Activated T-cell treated with anti-CD3 and anti-CD28 coated beads, Interleukin-2, amount 50 U/mL, for 72 hours (primary cell): ENCODE data around the gene BACE1-AS. TPM values are rescaled to one million over a fixed set of nuclear protein-coding genes. Genes with fewer than 3 reads are reported as not detected.
"Not testable (repeated sequence)": the region's sequence is repeated elsewhere in the genome, so short reads cannot be mapped to it uniquely, and the experiment has no call there.

Source experiments
- ATAC-seq, 2 donors: fragments of 150-1000 bp; cut with Tn5 transposase; replicated peaks in 1 of 2; 2 replicates each; pipeline ENCODE4 v1.10.0; 2021; ENCODE audit warnings: moderate library complexity in 2 of 2, mild to moderate bottlenecking in 1 of 2
- DNase-seq, 2 donors: peaks; one replicate each; pipeline ENCODE4 v3.0.0; 2021 to 2022; ENCODE audit warnings: mixed read lengths in 1 of 2
- H3K27ac Mint-ChIP-seq: one replicate; pipeline ENCODE4 v1.8.0; 2022; ENCODE audit warnings: mild to moderate bottlenecking, moderate library complexity, mixed read lengths
- H3K27me3 Mint-ChIP-seq: one replicate; pipeline ENCODE4 v1.8.0; 2022; ENCODE audit warnings: low read depth, mixed read lengths
- H3K36me3 Mint-ChIP-seq, 2 donors: one replicate each; pipeline ENCODE4 v1.8.0; 2022; ENCODE audit warnings: mixed read lengths in 2 of 2, mild to moderate bottlenecking in 1 of 2; ENCODE audit not compliant: insufficient read depth in 2 of 2
- H3K4me1 Mint-ChIP-seq: one replicate; pipeline ENCODE4 v1.8.0; 2022; ENCODE audit warnings: low read depth, mixed read lengths
- H3K4me3 Mint-ChIP-seq, 2 donors: one replicate each; pipeline ENCODE4 v1.8.0; 2022; ENCODE audit warnings: mild to moderate bottlenecking in 2 of 2, mixed read lengths in 2 of 2, moderate library complexity in 2 of 2
- H3K9me3 Mint-ChIP-seq, 2 donors: one replicate each; pipeline ENCODE4 v1.8.0; 2022; ENCODE audit warnings: mixed read lengths in 2 of 2
- total RNA-seq, 2 donors: library from RNA; stranded (reverse); gene quantifications; one replicate each; pipeline ENCODE4 v1.2.3, GENCODE V29; 2022

BACE1-AS gene
- 1 to 10 TPM; 9.6 to 9.9 TPM for total RNA-seq

DNA sequence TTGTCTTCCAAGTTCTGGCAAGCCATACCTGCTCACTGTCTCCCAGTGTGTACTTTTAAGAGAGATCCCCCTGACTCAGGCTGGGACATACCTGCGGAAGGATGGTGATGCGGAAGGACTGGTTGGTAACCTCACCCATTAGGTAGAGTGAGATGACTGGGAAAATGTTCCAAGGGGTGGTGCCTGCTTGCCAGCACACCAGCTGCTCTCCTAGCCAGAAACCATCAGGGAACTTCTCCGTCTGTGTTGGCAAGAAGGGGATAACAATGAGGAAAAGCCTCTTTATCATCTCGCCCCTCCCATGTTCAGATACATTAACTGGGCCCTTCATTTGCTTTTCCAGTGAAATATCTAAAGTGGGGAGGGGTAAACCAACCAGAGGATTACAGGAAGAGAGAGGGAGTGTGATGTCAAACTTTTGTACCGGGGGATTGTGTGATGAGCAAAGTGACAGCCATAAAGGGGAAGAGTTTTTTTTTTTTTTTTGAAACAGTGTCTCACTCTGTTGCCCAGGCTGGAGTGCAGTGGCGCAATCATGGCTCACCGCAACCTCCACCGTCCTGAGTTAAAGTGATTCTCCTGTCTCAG lies at the start of gene BACE1-AS:
Gene BACE1-AS, plus strand, starts transcription at position 538 of the 588 bp plus-strand sequence.
- H3K36me3 Mint-ChIP-seq = peaks cover 0 to 2% of the 10 kb centered on the region in 2 donors
- H3K4me3 Mint-ChIP-seq = no peak within 1 kb of the TSS
- no peaks in the 10 kb centered on the region for H3K27me3 Mint-ChIP-seq
- DNase-seq = no peak
- no peaks in the 10 kb centered on the region for H3K4me1 Mint-ChIP-seq
- no peak within 1 kb of the TSS for H3K27ac Mint-ChIP-seq
- H3K9me3 Mint-ChIP-seq = no peaks in the 10 kb centered on the region
- ATAC-seq = no peak

DNA sequence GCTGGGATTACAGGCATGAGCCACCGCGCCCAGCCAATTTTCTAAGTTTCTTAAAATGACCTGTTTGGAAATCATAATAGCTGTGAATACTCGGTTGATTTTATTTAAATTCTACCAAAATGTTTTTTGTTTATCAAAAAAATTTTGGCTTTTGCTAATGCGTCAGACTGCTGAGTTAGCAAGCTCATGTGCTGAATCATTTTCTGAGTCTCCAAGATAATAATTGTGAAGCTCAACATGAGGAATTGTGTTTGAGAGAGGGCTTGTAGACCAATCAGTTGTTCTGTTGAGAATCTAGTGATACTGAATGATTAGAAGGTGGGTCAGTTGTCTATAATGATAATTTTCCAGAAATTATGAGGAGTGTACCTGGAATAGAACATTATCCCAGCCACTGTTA lies 42.8 kb upstream of the BACE1-AS start:
- no peak overlapping the region for H3K27ac Mint-ChIP-seq
- peaks cover 2 to 17% of the 10 kb centered on the region in 2 donors for H3K36me3 Mint-ChIP-seq
- no peaks in the 10 kb centered on the region for H3K27me3 Mint-ChIP-seq
- DNase-seq = no peak
- no peaks in the 10 kb centered on the region for H3K9me3 Mint-ChIP-seq
- no peak for ATAC-seq
- no peak overlapping the region for H3K4me3 Mint-ChIP-seq
- no peaks in the 10 kb centered on the region for H3K4me1 Mint-ChIP-seq

DNA sequence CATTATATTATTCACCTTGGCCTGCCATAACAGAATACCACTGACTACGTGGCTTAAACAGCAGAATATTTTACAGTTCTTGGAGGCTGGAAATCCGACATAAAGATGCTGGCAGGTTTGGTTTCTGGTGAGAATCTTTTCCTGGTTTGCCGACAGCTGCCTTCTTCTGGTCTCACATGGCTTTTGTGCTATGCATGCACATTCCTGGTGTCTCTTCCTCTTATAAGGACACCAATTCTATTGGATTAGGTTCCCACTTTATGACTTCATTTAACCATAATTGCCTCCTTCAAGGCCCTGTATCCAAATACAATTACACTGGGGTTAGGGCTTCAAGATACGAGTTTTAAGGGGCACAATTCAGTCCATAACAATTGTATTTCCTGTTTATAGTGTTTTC lies 41.6 kb upstream of the BACE1-AS start:
- H3K4me1 Mint-ChIP-seq = no peaks in the 10 kb centered on the region
- H3K36me3 Mint-ChIP-seq = peaks cover 0 to 17% of the 10 kb centered on the region in 2 donors
- H3K4me3 Mint-ChIP-seq = no peak overlapping the region
- DNase-seq (no peak), ATAC-seq (no peak)
- H3K9me3 Mint-ChIP-seq = no peaks in the 10 kb centered on the region
- no peaks in the 10 kb centered on the region for H3K27me3 Mint-ChIP-seq
- no peak overlapping the region for H3K27ac Mint-ChIP-seq

DNA sequence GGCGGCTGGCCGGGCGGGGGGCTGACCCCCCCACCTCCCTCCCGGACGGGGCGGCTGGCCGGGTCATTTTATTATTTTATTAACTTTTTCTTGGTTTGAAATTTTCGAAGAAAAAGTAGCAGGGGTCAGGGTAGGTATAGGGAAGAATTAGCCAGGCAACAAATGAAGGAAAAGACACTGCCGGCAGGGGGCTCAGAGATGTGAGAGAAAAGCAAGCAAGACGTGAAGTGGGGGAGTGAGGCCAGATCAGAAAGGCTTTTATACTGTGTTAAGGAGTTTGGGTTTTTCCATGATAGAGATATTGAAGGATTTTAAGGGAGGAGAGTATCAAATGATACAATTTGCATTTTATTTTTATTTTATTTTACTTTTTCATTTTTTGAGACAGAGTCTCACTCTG lies 39.6 kb upstream of the BACE1-AS start:
- Mint-ChIP-seq H3K27ac (no peak overlapping the region), H3K4me3 (no peak overlapping the region), H3K27me3 (no peaks in the 10 kb centered on the region), H3K4me1 (peaks cover 3% of the 10 kb centered on the region), H3K36me3 (peaks cover 0 to 9% of the 10 kb centered on the region in 2 donors), H3K9me3 (no peaks in the 10 kb centered on the region)
- no peak for ATAC-seq
- no peak for DNase-seq

DNA sequence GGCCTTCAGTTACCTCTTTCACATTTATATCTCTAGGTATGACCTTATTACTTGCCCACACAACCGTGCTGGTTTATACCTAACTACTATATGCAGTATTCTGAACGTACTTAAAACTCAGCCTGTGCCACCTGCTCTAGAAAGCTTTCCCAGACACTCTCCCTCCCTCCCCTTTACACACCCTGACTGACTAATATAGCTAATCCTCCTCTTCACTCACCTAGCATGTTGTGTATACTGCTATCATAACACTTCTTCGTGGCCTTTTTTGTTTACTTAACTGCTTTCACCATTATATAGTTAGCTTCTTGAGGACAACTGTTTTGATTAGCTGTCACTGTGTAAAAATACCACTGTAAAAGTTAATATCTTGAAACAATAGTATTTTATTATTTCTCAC lies 35.2 kb upstream of the BACE1-AS start:
- Mint-ChIP-seq H3K36me3 (peaks cover 0 to 7% of the 10 kb centered on the region in 2 donors), H3K27ac (peak overlapping the region; percentile 23), H3K9me3 (no peaks in the 10 kb centered on the region), H3K27me3 (no peaks in the 10 kb centered on the region), H3K4me1 (peaks cover 5% of the 10 kb centered on the region), H3K4me3 (no peak overlapping the region)
- DNase-seq = no peak
- no peak for ATAC-seq

DNA sequence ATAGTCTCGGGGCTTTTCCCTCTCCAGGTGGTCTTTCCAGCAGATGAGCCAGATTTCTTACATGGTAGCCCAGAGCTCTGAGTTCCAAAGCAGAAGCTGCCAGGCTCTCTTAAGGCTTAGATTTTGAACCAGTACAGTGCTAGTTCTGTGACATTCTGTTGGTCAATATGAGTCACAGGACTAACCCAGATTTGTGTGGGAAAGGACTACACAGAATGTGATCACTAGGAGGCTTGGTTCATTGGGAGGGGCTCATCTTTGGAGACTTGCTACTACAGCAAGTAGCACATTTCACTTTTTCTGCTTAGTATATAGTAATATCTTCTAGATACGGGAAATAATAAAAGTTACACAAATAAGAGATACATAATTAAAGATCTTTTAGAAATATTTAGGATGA lies 34.6 kb upstream of the BACE1-AS start:
- H3K36me3 Mint-ChIP-seq = peaks cover 0 to 6% of the 10 kb centered on the region in 2 donors
- DNase-seq = no peak
- H3K27ac Mint-ChIP-seq = no peak overlapping the region
- no peaks in the 10 kb centered on the region for H3K9me3 Mint-ChIP-seq
- ATAC-seq = peak in 1 of 2 donors; percentile 39
- H3K4me3 Mint-ChIP-seq = no peak overlapping the region
- peaks cover 5% of the 10 kb centered on the region for H3K4me1 Mint-ChIP-seq
- H3K27me3 Mint-ChIP-seq = no peaks in the 10 kb centered on the region

DNA sequence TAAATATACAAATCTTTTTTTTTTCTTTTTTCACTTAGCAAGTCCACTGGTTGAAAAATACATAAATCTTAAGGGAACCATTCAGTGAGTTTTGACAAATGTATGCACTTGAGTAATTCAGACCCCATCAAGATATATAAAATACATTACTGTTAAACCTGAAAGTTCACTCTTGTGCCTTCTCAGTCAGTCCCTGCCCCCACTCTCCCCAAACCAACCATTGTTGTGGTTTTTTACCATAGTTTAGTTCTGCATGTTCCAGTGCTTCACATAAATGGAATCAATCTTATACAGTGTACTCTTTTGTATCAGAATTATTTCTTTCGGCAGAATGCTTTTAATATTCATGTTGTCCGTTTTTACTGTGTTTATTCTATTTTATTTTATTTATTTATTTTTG lies 32.6 kb upstream of the BACE1-AS start:
- peaks cover 5% of the 10 kb centered on the region for H3K4me1 Mint-ChIP-seq
- no peaks in the 10 kb centered on the region for H3K9me3 Mint-ChIP-seq
- peaks cover 0 to 10% of the 10 kb centered on the region in 2 donors for H3K36me3 Mint-ChIP-seq
- no peak overlapping the region for H3K4me3 Mint-ChIP-seq
- H3K27ac Mint-ChIP-seq = no peak overlapping the region
- no peak for DNase-seq
- no peak for ATAC-seq
- H3K27me3 Mint-ChIP-seq = no peaks in the 10 kb centered on the region

DNA sequence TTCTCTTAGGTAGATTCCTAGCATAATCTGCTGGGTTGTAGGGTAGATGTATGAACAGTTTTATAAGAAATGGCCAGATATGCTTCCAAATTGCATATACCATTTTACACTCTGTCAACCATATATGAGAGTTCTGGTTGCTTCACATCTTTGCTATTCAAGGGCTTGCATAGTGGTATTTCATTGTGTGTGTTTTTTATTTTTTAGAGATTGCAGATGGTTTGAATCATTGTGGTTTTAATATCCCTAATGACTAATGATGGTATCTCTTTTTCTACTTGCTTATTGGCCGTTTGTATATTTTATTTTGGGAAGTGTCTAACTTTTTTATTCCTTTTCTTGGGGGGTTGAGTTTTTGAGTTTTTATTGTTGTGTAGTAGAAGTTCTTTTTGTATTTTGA lies 31.7 kb upstream of the BACE1-AS start:
- DNase-seq (no peak), ATAC-seq (no peak)
- Mint-ChIP-seq H3K27ac (no peak overlapping the region), H3K4me3 (no peak overlapping the region), H3K27me3 (no peaks in the 10 kb centered on the region), H3K4me1 (peaks cover 5% of the 10 kb centered on the region), H3K9me3 (no peaks in the 10 kb centered on the region), H3K36me3 (peaks cover 0 to 8% of the 10 kb centered on the region in 2 donors)

DNA sequence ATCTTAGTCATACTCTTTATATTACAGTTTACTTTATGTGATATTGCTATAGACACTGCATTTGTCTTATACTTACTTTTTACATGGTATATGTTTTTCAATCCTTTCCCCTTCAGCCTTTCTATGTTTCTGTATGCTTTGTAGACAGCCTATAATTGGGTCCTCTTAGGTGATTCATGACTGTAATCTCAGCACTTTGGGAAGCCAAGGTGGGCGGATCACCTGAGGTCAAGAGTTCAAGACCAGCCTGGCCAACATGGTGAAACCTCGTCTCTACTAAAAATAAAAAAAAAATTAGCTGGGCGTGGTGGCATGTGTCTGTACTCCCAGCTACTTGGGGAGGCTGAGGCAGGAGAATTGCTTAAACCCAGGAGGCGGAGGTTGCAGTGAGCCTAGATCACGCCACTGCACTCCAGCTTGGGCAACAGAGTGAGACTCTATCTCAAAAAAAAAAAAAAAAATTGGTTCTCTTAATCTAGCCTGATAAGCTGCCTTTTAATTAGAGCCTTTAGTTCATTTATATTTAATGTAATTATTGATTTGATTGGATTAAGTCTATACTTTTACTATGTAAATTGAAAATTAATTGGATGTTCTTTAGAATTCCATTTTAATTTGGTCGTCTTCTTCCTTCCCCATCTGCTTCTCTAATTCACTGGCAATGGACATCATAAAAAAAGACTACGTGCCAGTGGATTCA lies 26.4 kb upstream of the BACE1-AS start:
- not testable (repeated sequence) for H3K27me3 Mint-ChIP-seq, H3K4me1 Mint-ChIP-seq, DNase-seq, H3K9me3 Mint-ChIP-seq, H3K27ac Mint-ChIP-seq, H3K36me3 Mint-ChIP-seq, H3K4me3 Mint-ChIP-seq, ATAC-seq

DNA sequence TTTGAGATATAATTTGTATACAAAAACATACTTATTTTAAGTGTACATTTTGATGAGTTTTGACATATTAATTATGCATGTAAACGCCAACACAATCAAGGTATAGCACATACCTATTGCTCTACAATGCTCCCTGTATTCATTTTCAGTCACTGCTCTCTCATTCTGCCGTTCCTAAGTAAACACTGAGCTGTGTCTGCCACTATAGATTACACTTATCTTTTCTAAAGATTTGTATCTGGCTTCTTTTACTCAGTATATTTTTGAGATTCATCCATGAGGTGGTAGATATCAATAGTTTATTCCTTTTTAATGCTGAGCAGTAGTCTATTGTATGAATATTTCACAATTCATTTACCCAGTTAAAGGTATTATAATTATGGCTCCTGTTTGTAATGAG lies 25.4 kb upstream of the BACE1-AS start:
- no peaks in the 10 kb centered on the region for H3K9me3 Mint-ChIP-seq
- no peak for DNase-seq
- H3K4me1 Mint-ChIP-seq = no peaks in the 10 kb centered on the region
- H3K4me3 Mint-ChIP-seq = no peak overlapping the region
- peaks cover 1 to 4% of the 10 kb centered on the region in 2 donors for H3K36me3 Mint-ChIP-seq
- H3K27me3 Mint-ChIP-seq = no peaks in the 10 kb centered on the region
- ATAC-seq = no peak
- H3K27ac Mint-ChIP-seq = no peak overlapping the region

DNA sequence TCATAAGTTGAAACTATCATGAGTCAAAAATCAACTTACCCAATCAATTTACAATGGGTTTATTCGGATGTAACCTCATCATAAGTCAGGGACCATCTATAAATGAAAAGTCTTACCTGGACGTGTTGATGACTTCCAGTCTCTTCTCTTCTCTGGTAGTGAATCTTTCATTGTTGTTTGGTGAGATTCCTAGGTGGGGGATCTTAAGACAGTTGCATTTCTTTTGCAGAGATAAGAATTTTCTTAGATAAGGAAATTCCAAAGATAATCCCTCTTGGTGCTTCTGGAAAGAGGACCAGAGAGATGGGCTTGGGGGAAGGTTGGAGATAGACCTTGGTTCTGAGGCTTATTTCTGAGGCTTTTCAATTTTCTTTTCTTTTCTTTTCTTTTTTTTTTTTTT lies 21.3 kb upstream of the BACE1-AS start:
- Mint-ChIP-seq H3K9me3 (peaks cover 0 to 1% of the 10 kb centered on the region in 2 donors), H3K27ac (no peak overlapping the region), H3K4me3 (no peak overlapping the region), H3K27me3 (no peaks in the 10 kb centered on the region), H3K4me1 (no peaks in the 10 kb centered on the region), H3K36me3 (peaks cover 3 to 7% of the 10 kb centered on the region in 2 donors)
- no peak for DNase-seq
- no peak for ATAC-seq

DNA sequence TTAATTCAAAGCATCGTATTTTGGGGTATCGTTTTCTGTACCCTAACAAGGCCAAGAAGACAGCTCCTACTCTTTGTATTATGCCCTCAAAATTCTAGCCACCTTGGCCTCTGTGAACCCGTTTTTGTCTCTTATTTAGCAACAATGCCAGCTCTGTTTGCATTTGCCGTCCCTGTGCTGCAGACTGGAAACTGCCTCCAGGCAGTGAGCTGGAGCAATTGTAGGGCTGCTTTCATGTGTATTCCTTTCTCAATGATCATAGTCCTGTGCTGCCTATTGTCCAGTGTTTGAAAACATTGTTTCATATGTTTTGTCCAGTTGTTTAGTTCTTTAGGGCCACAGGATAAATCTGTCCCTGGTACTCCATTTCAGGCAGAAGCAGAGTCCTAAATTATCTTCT lies 19.9 kb upstream of the BACE1-AS start:
- peaks cover 0 to 1% of the 10 kb centered on the region in 2 donors for H3K9me3 Mint-ChIP-seq
- H3K27me3 Mint-ChIP-seq = no peaks in the 10 kb centered on the region
- no peak for DNase-seq
- no peak overlapping the region for H3K4me3 Mint-ChIP-seq
- H3K4me1 Mint-ChIP-seq = peaks cover 5% of the 10 kb centered on the region
- no peak for ATAC-seq
- no peak overlapping the region for H3K27ac Mint-ChIP-seq
- H3K36me3 Mint-ChIP-seq = peaks cover 3 to 11% of the 10 kb centered on the region in 2 donors

DNA sequence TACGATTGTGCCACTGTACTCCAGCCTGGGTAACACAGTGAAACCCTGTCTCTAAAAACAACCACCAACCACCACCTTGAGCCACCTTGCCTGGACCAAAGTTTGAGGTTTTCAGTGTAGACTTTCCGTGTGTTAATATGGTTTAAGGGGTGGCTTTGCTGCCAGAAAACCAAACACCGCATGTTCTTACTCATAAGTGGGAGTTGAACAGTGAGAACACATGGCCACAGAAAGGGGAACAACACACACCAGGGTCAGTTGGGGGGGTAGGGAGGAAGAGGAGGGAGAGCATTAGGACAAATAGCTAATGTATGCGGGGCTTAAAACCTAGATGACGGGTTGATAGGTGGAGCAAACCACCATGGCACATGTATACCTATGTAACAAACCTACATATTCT lies 19.0 kb upstream of the BACE1-AS start:
- not testable (repeated sequence) for H3K4me3 Mint-ChIP-seq, H3K4me1 Mint-ChIP-seq, DNase-seq, H3K27me3 Mint-ChIP-seq, ATAC-seq, H3K9me3 Mint-ChIP-seq, H3K27ac Mint-ChIP-seq
- H3K36me3 Mint-ChIP-seq = peaks cover 2 to 11% of the 10 kb centered on the region in 2 donors
